Measurements from ENCODE around the gene VPS37D.
"Not testable (repeated sequence)": the region's sequence is repeated elsewhere in the genome, so short reads cannot be mapped to it uniquely, and the experiment has no call there.

VPS37D gene

GRCh38 chr7:73669288-73669701, 1.7 kb downstream of the VPS37D start:
- Histone ChIP-seq H3K36me3 (ENCODE audit: control insufficient read depth, insufficient read depth, low read length, severe bottlenecking) (no peaks in the 10 kb centered on the region), H3K4me1 (ENCODE audit: control insufficient read depth, insufficient read depth, low read length) (peaks cover 5% of the 10 kb centered on the region), H3K9ac (ENCODE audit: low read length) (no peak overlapping the region), H3K27me3 (replicated peaks; ENCODE audit: control insufficient read depth, insufficient read depth, low read length) (peaks cover 4% of the 10 kb centered on the region), H3K4me3 (ENCODE audit: low read length) (no peak overlapping the region), H3K9me3 (ENCODE audit: control insufficient read depth, low read length) (no peaks in the 10 kb centered on the region)
- no peak for DNase-seq (ENCODE audit: low read depth)

GRCh38 chr7:73669858-73670385, 2.3 kb downstream of the VPS37D start:
- H3K4me3 ChIP-seq (ENCODE audit: low read length): no peak overlapping the region
- peaks cover 5% of the 10 kb centered on the region for H3K4me1 ChIP-seq (ENCODE audit: control insufficient read depth, insufficient read depth, low read length)
- no peaks in the 10 kb centered on the region for H3K36me3 ChIP-seq (ENCODE audit: control insufficient read depth, insufficient read depth, low read length, severe bottlenecking)
- no peak overlapping the region for H3K9ac ChIP-seq (ENCODE audit: low read length)
- H3K9me3 ChIP-seq (ENCODE audit: control insufficient read depth, low read length): no peaks in the 10 kb centered on the region
- DNase-seq (ENCODE audit: low read depth): no peak
- peaks cover 4% of the 10 kb centered on the region for H3K27me3 ChIP-seq (replicated peaks; ENCODE audit: control insufficient read depth, insufficient read depth, low read length)

GRCh38 chr7:73671322-73671661, 3.7 kb downstream of the VPS37D start:
- no peak for DNase-seq (ENCODE audit: low read depth)
- Histone ChIP-seq H3K9me3 (ENCODE audit: control insufficient read depth, low read length) (no peaks in the 10 kb centered on the region), H3K4me3 (ENCODE audit: low read length) (no peak overlapping the region), H3K36me3 (ENCODE audit: control insufficient read depth, insufficient read depth, low read length, severe bottlenecking) (no peaks in the 10 kb centered on the region), H3K4me1 (ENCODE audit: control insufficient read depth, insufficient read depth, low read length) (peaks cover 5% of the 10 kb centered on the region), H3K27me3 (replicated peaks; ENCODE audit: control insufficient read depth, insufficient read depth, low read length) (no peaks in the 10 kb centered on the region), H3K9ac (ENCODE audit: low read length) (no peak overlapping the region)

- H3K9me3 ChIP-seq (ENCODE audit: control insufficient read depth, low read length): no peaks in the 10 kb centered on the region
- no peaks in the 10 kb centered on the region for H3K36me3 ChIP-seq (ENCODE audit: control insufficient read depth, insufficient read depth, low read length, severe bottlenecking)
- DNase-seq (ENCODE audit: low read depth): no peak
- H3K27me3 ChIP-seq (replicated peaks; ENCODE audit: control insufficient read depth, insufficient read depth, low read length): no peaks in the 10 kb centered on the region
- no peak overlapping the region for H3K4me3 ChIP-seq (ENCODE audit: low read length)
- H3K9ac ChIP-seq (ENCODE audit: low read length): no peak overlapping the region
- H3K4me1 ChIP-seq (ENCODE audit: control insufficient read depth, insufficient read depth, low read length): peaks cover 5% of the 10 kb centered on the region
Observed at GRCh38 chr7:73671857-73672445, 4.3 kb downstream of the VPS37D start.

- peaks cover 6% of the 10 kb centered on the region for H3K36me3 ChIP-seq (ENCODE audit: control insufficient read depth, insufficient read depth, low read length, severe bottlenecking)
- H3K27me3 ChIP-seq (replicated peaks; ENCODE audit: control insufficient read depth, insufficient read depth, low read length): no peaks in the 10 kb centered on the region
- no peaks in the 10 kb centered on the region for H3K9me3 ChIP-seq (ENCODE audit: control insufficient read depth, low read length)
- DNase-seq (ENCODE audit: low read depth): no peak
- H3K9ac ChIP-seq (ENCODE audit: low read length): no peak overlapping the region
- H3K4me1 ChIP-seq (ENCODE audit: control insufficient read depth, insufficient read depth, low read length): no peaks in the 10 kb centered on the region
- no peak overlapping the region for H3K4me3 ChIP-seq (ENCODE audit: low read length)
Observed at GRCh38 chr7:73674468-73675124, 7.0 kb downstream of the VPS37D start.

- not testable (repeated sequence) for H3K4me3 ChIP-seq (ENCODE audit: low read length); H3K9me3 ChIP-seq (ENCODE audit: control insufficient read depth, low read length); H3K4me1 ChIP-seq (ENCODE audit: control insufficient read depth, insufficient read depth, low read length); DNase-seq (ENCODE audit: low read depth); H3K36me3 ChIP-seq (ENCODE audit: control insufficient read depth, insufficient read depth, low read length, severe bottlenecking); H3K27me3 ChIP-seq (replicated peaks; ENCODE audit: control insufficient read depth, insufficient read depth, low read length); H3K9ac ChIP-seq (ENCODE audit: low read length)
Observed at GRCh38 chr7:73676062-73676461, 8.4 kb downstream of the VPS37D start.

- H3K4me3 ChIP-seq (ENCODE audit: low read length): no peak overlapping the region
- H3K9me3 ChIP-seq (ENCODE audit: control insufficient read depth, low read length): no peaks in the 10 kb centered on the region
- H3K27me3 ChIP-seq (replicated peaks; ENCODE audit: control insufficient read depth, insufficient read depth, low read length): no peaks in the 10 kb centered on the region
- no peak for DNase-seq (ENCODE audit: low read depth)
- H3K4me1 ChIP-seq (ENCODE audit: control insufficient read depth, insufficient read depth, low read length): peaks cover 21% of the 10 kb centered on the region
- H3K36me3 ChIP-seq (ENCODE audit: control insufficient read depth, insufficient read depth, low read length, severe bottlenecking): peaks cover 6% of the 10 kb centered on the region
- H3K9ac ChIP-seq (ENCODE audit: low read length): no peak overlapping the region
Observed at GRCh38 chr7:73678862-73679261, 11.2 kb downstream of the VPS37D start.

GRCh38 chr7:73679709-73680108, 12.1 kb downstream of the VPS37D start:
- H3K9me3 ChIP-seq (ENCODE audit: control insufficient read depth, low read length): no peaks in the 10 kb centered on the region
- H3K27me3 ChIP-seq (replicated peaks; ENCODE audit: control insufficient read depth, insufficient read depth, low read length): no peaks in the 10 kb centered on the region
- no peak for DNase-seq (ENCODE audit: low read depth)
- no peak overlapping the region for H3K4me3 ChIP-seq (ENCODE audit: low read length)
- peaks cover 6% of the 10 kb centered on the region for H3K36me3 ChIP-seq (ENCODE audit: control insufficient read depth, insufficient read depth, low read length, severe bottlenecking)
- peaks cover 21% of the 10 kb centered on the region for H3K4me1 ChIP-seq (ENCODE audit: control insufficient read depth, insufficient read depth, low read length)
- no peak overlapping the region for H3K9ac ChIP-seq (ENCODE audit: low read length)

- H3K4me1 ChIP-seq (ENCODE audit: control insufficient read depth, insufficient read depth, low read length): peaks cover 21% of the 10 kb centered on the region
- H3K27me3 ChIP-seq (replicated peaks; ENCODE audit: control insufficient read depth, insufficient read depth, low read length): no peaks in the 10 kb centered on the region
- no peak for DNase-seq (ENCODE audit: low read depth)
- H3K9ac ChIP-seq (ENCODE audit: low read length): no peak overlapping the region
- H3K4me3 ChIP-seq (ENCODE audit: low read length): no peak overlapping the region
- H3K36me3 ChIP-seq (ENCODE audit: control insufficient read depth, insufficient read depth, low read length, severe bottlenecking): peaks cover 6% of the 10 kb centered on the region
- H3K9me3 ChIP-seq (ENCODE audit: control insufficient read depth, low read length): no peaks in the 10 kb centered on the region
Observed at GRCh38 chr7:73680501-73680900, 12.9 kb downstream of the VPS37D start.

- H3K9ac ChIP-seq (ENCODE audit: low read length): no peak overlapping the region
- peaks cover 21% of the 10 kb centered on the region for H3K4me1 ChIP-seq (ENCODE audit: control insufficient read depth, insufficient read depth, low read length)
- no peaks in the 10 kb centered on the region for H3K27me3 ChIP-seq (replicated peaks; ENCODE audit: control insufficient read depth, insufficient read depth, low read length)
- peak; percentile 28 for DNase-seq (ENCODE audit: low read depth)
- peaks cover 6% of the 10 kb centered on the region for H3K36me3 ChIP-seq (ENCODE audit: control insufficient read depth, insufficient read depth, low read length, severe bottlenecking)
- no peaks in the 10 kb centered on the region for H3K9me3 ChIP-seq (ENCODE audit: control insufficient read depth, low read length)
- H3K4me3 ChIP-seq (ENCODE audit: low read length): peak overlapping the region; percentile 97
Observed at GRCh38 chr7:73681031-73681430, 13.4 kb downstream of the VPS37D start.

- Histone ChIP-seq H3K27me3 (replicated peaks; ENCODE audit: control insufficient read depth, insufficient read depth, low read length) (no peaks in the 10 kb centered on the region), H3K4me3 (ENCODE audit: low read length) (peak overlapping the region; percentile 97), H3K36me3 (ENCODE audit: control insufficient read depth, insufficient read depth, low read length, severe bottlenecking) (peaks cover 16% of the 10 kb centered on the region), H3K9ac (ENCODE audit: low read length) (peak overlapping the region; percentile 95), H3K9me3 (ENCODE audit: control insufficient read depth, low read length) (no peaks in the 10 kb centered on the region), H3K4me1 (ENCODE audit: control insufficient read depth, insufficient read depth, low read length) (peaks cover 21% of the 10 kb centered on the region)
- DNase-seq (ENCODE audit: low read depth): no peak
Observed at GRCh38 chr7:73682745-73683055, 15.1 kb downstream of the VPS37D start.

Measured in adipocyte (in vitro differentiated cells).